Mesenteric fat pad (tissue), 1 donor: ENCODE measurements around the gene WDR27. TPM values are rescaled to one million over a fixed set of nuclear protein-coding genes. Genes with fewer than 3 reads are reported as not detected.

Experiments
- DNase-seq: peaks from one replicate; pipeline ENCODE4 v3.0.0-alpha.2; 2020; ENCODE audit warnings: low spot score
- total RNA-seq: library from RNA; stranded (reverse); fragmentation: NEBNext Ultra II Directional; extraction: Animal tissue kit (Norgen Biotek cat#: 25700); gene quantifications from one replicate; pipeline ENCODE4 v1.2.1, GENCODE V29; 2021
- donor health status: DM: yes; HTN: yes; CAD: no.

WDR27 gene
- total RNA-seq, 1 donor from 2014 or later: 24.6 TPM

DNA sequence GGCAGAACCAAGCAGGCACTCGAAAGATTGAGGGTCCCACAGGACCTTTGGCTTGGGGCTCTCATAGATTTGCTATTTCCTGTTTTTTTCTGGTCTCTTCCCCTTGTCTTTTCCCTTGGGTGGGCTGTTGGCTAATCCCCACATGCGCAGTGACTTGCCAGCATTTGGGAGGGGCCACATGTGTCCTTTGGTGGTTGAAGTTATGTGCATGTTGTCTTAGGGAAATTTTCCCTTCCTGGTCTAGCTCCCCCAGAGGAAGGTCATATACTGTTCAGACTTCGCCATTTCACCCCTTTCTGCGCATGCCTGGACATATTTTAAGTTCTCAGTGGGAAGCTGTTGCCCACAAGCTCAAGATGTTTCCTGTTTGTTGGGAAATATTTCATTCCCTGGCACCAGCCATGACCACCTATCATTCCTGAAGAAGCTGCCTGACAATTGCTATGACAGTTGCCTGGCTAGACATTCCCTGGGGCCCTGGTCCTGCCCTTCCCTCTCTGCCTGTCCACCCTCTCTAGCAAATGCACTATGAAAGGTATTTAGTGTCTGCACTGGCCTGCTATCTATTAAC, 292.0 kb downstream of the WDR27 start:
- DNase-seq: no peak

DNA sequence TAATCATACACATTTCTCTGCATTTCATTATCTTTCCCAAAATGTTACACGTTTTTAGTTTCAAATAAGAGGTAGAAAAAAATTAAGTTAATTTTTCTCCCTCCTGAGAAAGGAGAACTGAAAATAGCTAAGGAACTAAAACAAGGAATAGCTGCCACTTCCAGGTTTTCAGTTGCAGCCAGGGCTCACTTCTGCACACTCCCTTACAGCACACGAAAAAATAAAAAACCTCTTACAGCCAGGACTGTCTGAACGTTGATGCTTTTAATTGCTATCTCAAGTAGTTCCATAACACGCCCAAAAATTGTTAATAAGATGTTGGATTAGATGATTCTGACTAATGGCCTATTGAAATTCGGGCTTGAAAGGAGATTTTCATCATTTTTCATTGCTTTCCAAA, 294.5 kb downstream of the WDR27 start:
- DNase-seq: no peak

Other genes starting within 250 kb of the WDR27 start
- 34.4 TPM for gene C6orf120, start 97 bp upstream of the WDR27 start, total RNA-seq
- gene PHF10, start 22.5 kb upstream of the WDR27 start, total RNA-seq: 51.7 TPM
- 0.71 TPM for gene DYNLT2, start 49.5 kb upstream of the WDR27 start, total RNA-seq
- gene ERMARD, start 49.6 kb upstream of the WDR27 start, total RNA-seq: 19.8 TPM